WI38 (cell line): ENCODE results near the gene EGFL6.

Experiments
- H3K4me3 ChIP-seq: 2 replicates; pipeline ENCODE4 v1.5.1; 2011; ENCODE audit warnings: low read depth, mild to moderate bottlenecking, control low read depth, low read length
- CTCF ChIP-seq: IDR thresholded peaks from 2 replicates; pipeline ENCODE4 v1.5.1; 2012; ENCODE audit warnings: low read depth, mild to moderate bottlenecking, control low read depth, low read length

EGFL6 gene

DNA sequence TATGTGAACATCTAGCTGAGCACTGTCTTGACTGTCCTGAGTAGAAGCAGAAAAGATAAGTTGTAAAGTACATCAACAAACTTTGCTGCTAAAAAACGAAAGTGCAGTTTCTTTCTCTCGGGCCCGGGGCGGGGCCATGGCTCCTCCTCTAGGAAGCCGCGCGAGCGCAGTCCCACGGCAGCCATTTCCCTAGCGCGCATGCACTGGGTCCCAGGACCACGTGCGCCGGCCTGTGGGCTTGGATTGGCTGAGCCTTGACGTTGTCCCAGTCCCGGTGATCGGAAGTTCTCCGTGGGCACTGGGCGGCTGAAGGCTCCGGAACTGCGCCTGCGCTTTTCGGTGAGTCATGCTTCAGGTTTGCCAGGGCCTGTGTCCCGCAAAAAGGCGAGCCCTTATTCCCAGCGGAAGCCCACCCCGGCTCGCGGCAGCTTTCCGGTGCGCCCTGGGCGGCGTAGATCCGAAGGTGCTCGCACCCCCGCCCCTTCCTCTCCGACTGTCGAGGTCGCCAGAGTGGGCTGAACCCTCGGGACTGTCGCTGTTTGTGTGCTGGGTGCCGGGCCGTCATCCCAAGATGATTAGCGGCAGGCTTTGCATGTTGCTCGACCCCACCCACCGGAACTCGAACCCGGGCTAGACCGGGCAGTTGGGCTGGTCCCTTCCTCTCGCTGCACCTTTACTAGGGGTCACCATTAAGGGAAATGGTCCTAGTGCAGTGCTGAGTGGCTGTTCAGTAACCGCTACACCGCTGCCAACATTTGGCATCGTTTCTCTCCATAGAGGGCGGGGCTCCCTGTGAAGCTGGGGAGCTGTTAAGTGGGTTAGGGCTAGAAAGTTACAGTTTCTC lies 83.7 kb downstream of the EGFL6 start, which contains the start of gene TCEANC:
Gene TCEANC (plus strand): TSS at position 292 of the 844 bp plus-strand sequence. CDS start 9,368 bp downstream, outside the sequence.
- H3K4me3 ChIP-seq = peak within 1 kb of the TSS; percentile 68
- no peak for TF ChIP-seq CTCF

- TF ChIP-seq CTCF = no peak
Measured at GRCh38 chrX:13654116-13654515, 84.7 kb downstream of the EGFL6 start.

GRCh38 chrX:13655674-13656073 lies 86.3 kb downstream of the EGFL6 start:
- no peak for TF ChIP-seq CTCF
- no peak overlapping the region for H3K4me3 ChIP-seq

More at GRCh38 chrX:13654116-13654515, 84.7 kb downstream of the EGFL6 start:
- H3K4me3 ChIP-seq = no peak overlapping the region

GRCh38 chrX:13658602-13659001 lies 89.2 kb downstream of the EGFL6 start:
- TF ChIP-seq CTCF = peak; percentile 53
- no peak overlapping the region for H3K4me3 ChIP-seq

GRCh38 chrX:13659063-13659462 lies 89.7 kb downstream of the EGFL6 start:
- no peak overlapping the region for H3K4me3 ChIP-seq
- TF ChIP-seq CTCF = no peak

- H3K4me3 ChIP-seq = no peak overlapping the region
- TF ChIP-seq CTCF = no peak
Measured at GRCh38 chrX:13661735-13662288, 92.4 kb downstream of the EGFL6 start.

DNA sequence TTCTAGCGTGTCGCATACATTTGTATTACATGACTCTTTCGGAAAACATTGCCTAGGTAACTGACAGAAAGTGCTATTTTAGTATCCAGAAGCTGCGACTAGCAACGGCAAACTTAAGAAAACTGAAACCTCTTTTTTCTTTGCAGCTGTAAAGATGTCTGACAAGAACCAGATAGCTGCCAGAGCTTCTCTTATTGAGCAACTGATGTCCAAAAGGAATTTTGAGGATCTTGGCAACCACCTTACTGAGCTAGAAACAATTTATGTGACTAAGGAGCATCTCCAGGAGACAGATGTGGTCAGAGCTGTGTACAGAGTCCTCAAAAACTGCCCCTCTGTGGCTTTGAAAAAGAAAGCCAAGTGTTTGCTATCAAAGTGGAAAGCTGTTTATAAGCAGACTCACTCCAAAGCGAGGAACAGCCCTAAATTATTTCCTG lies 93.0 kb downstream of the EGFL6 start:
- TF ChIP-seq CTCF = no peak
- no peak overlapping the region for H3K4me3 ChIP-seq
